ENCODE results near the gene COMMD3. TPM values are rescaled to one million over a fixed set of nuclear protein-coding genes. Genes with fewer than 3 reads are reported as not detected.

The COMMD3 gene
- total RNA-seq, 1 donor from 2014 or later, result 21.9 TPM

GRCh38 chr10:22335173-22335933, 19.2 kb downstream of the COMMD3 start:
- intact Hi-C loops (cut with DNase I), result loop anchor here (1.0 kb wide), 1 partner anchor 10 kb away; no protein-coding TSS in a partner anchor
- DNase-seq (ENCODE audit: low spot score in 2 of 2), result peak in 1 of 2 donors; percentile 80
- H3K4me1 ChIP-seq, result peaks cover 0 to 17% of the 10 kb centered on the region in 2 donors
- peak overlapping the region; percentile 63 to 67 for H3K4me3 ChIP-seq
- TF ChIP-seq, protein P1, sequence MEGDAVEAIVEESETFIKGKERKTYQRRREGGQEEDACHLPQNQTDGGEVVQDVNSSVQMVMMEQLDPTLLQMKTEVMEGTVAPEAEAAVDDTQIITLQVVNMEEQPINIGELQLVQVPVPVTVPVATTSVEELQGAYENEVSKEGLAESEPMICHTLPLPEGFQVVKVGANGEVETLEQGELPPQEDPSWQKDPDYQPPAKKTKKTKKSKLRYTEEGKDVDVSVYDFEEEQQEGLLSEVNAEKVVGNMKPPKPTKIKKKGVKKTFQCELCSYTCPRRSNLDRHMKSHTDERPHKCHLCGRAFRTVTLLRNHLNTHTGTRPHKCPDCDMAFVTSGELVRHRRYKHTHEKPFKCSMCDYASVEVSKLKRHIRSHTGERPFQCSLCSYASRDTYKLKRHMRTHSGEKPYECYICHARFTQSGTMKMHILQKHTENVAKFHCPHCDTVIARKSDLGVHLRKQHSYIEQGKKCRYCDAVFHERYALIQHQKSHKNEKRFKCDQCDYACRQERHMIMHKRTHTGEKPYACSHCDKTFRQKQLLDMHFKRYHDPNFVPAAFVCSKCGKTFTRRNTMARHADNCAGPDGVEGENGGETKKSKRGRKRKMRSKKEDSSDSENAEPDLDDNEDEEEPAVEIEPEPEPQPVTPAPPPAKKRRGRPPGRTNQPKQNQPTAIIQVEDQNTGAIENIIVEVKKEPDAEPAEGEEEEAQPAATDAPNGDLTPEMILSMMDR (IDR thresholded peaks at IDR 0.05), result peak in 1 of 3 experiments; percentile 20
- no peaks in the 10 kb centered on the region for H3K36me3 ChIP-seq
- peaks cover 34% of the 10 kb centered on the region for H3K27me3 ChIP-seq
- H3K9me3 ChIP-seq, result no peaks in the 10 kb centered on the region
- H3K27ac ChIP-seq, result no peak overlapping the region

GRCh38 chr10:22338185-22338900, 22.2 kb downstream of the COMMD3 start:
- H3K27me3 ChIP-seq, result peaks cover 48% of the 10 kb centered on the region
- peaks cover 3 to 25% of the 10 kb centered on the region in 2 donors for H3K4me1 ChIP-seq
- no peak for DNase-seq (ENCODE audit: low spot score in 2 of 2)
- TF ChIP-seq, protein P1 (IDR thresholded peaks at IDR 0.05), result no peak
- H3K9me3 ChIP-seq, result no peaks in the 10 kb centered on the region
- intact Hi-C loops (cut with DNase I), result no loop called here
- no peak overlapping the region for H3K27ac ChIP-seq
- no peaks in the 10 kb centered on the region for H3K36me3 ChIP-seq
- no peak overlapping the region for H3K4me3 ChIP-seq

GRCh38 chr10:22338931-22339330, 22.7 kb downstream of the COMMD3 start:
- intact Hi-C loops (cut with DNase I), result no loop called here
- Histone ChIP-seq H3K36me3 (no peaks in the 10 kb centered on the region), H3K27ac (no peak overlapping the region), H3K4me3 (no peak overlapping the region), H3K4me1 (peaks cover 3 to 25% of the 10 kb centered on the region in 2 donors), H3K27me3 (peaks cover 54% of the 10 kb centered on the region), H3K9me3 (no peaks in the 10 kb centered on the region)
- TF ChIP-seq, protein P1 (IDR thresholded peaks at IDR 0.05), result no peak
- no peak for DNase-seq (ENCODE audit: low spot score in 2 of 2)

- Histone ChIP-seq H3K27ac (peak overlapping the region; percentile 94 to 99), H3K27me3 (peaks cover 56% of the 10 kb centered on the region), H3K9me3 (no peaks in the 10 kb centered on the region), H3K4me1 (peaks cover 3 to 25% of the 10 kb centered on the region in 2 donors), H3K36me3 (no peaks in the 10 kb centered on the region), H3K4me3 (peak overlapping the region; percentile 85 to 99)
- intact Hi-C loops (cut with DNase I), result loop anchor here (1.0 to 10.0 kb wide), 9 partner anchors 19 to 808 kb away; partner anchors contain the start of genes BMI1, DNAJC1, MLLT10 and PIP4K2A
- DNase-seq (ENCODE audit: low spot score in 2 of 2), result no peak
- TF ChIP-seq, protein P1 (IDR thresholded peaks at IDR 0.05), result no peak
Measured at GRCh38 chr10:22339761-22340328, 23.7 kb downstream of the COMMD3 start.

DNA sequence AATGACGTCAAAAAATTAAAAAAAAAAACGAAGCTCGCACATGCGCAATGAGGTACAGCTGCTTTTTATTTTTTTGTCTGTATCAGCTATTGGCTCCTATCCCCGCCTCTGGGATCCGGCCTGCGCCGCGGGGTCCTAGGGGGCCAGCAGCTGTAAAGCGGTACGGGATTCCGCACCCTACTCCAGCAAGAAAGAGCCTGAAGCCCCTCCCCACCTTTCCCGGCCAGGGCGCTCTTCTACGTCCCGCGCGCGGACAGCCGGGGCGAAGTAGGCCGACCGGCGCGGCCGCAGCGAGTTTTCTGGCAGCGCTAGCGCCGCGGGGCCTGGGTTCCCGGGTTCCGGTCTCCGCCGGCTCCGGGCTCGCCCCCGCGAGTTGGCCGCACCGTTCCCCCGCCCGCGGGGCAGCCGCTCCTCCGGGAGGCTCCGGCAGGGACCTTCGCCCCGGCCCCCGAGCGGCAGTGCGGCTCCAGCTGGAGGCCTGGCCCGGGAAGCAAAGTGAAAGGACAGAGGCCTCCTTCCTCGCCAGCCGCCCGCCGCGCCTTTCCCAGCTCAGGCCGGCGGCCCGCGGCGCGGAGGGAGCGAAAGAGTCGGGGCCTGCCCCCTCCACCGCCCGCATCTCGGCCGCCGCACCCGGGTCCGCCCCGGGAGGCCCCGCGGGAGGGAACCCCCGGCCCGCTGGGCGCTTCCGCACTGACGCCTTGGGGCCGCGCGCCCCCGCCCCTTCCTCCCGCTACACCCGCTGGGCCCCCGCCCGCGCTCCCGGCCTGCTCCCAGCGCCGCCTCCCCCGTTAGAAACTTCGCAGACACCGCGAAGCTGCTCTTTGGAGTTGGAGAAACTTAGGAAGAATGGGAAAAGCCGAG, 24.4 kb downstream of the COMMD3 start:
- Histone ChIP-seq H3K36me3 (no peaks in the 10 kb centered on the region), H3K9me3 (no peaks in the 10 kb centered on the region), H3K27me3 (peaks cover 62% of the 10 kb centered on the region), H3K4me3 (peak overlapping the region; percentile 85 to 99), H3K4me1 (peaks cover 3 to 21% of the 10 kb centered on the region in 2 donors), H3K27ac (peak overlapping the region; percentile 94 to 99)
- DNase-seq (ENCODE audit: low spot score in 2 of 2), result peak in 1 of 2 donors; percentile 84
- intact Hi-C loops (cut with DNase I), result loop anchor here (1.0 to 10.0 kb wide), 9 partner anchors 19 to 808 kb away; partner anchors contain the start of genes BMI1, DNAJC1, MLLT10 and PIP4K2A
- TF ChIP-seq, protein P1 (IDR thresholded peaks at IDR 0.05), result no peak

Data from ascending aorta (tissue), 2 donors.